Endometrial microvascular endothelial cells (primary cell): Measurements from ENCODE around the gene NOL7. TPM values are rescaled to one million over a fixed set of nuclear protein-coding genes. Genes with fewer than 3 reads are reported as not detected.

ENCODE experiments used
- in situ Hi-C: cut with HindIII; loops from 2 replicates; pipeline ENCODE4 v1.10.0; 2017; ENCODE audit warnings: low sequenced_read_pairs, low pct_unique_long_range_greater_than_20kb; ENCODE audit errors: inconsistent ontology term
- total RNA-seq: library from RNA; depleted of rRNA; stranded (reverse); fragments of >200 nt; gene quantifications from one replicate; pipeline ENCODE4 v1.2.3, GENCODE V29; 2015; ENCODE audit errors: inconsistent ontology term

The NOL7 gene
- total RNA-seq, result 83.3 TPM

GRCh38 chr6:13614926-13615791 is at the start of gene NOL7:
TSS of gene NOL7 (plus strand) at chr6:13615335. CDS start at chr6:13615359, 24 bp downstream.
- in situ Hi-C loops, result no loop called here

- in situ Hi-C loops, result no loop called here
Observed at GRCh38 chr6:13565921-13566320, 49.2 kb upstream of the NOL7 start.

- in situ Hi-C loops, result no loop called here
Observed at GRCh38 chr6:13566500-13566899, 48.6 kb upstream of the NOL7 start.

- in situ Hi-C loops, result no loop called here
Observed at GRCh38 chr6:13568970-13569369, 46.2 kb upstream of the NOL7 start.

- in situ Hi-C loops, result no loop called here
Observed at GRCh38 chr6:13572240-13572639, 42.9 kb upstream of the NOL7 start.

GRCh38 chr6:13572951-13573654 is 42.0 kb upstream of the NOL7 start:
- in situ Hi-C loops, result no loop called here

GRCh38 chr6:13573669-13574110 is 41.4 kb upstream of the NOL7 start:
- in situ Hi-C loops, result no loop called here

- in situ Hi-C loops, result no loop called here
Observed at GRCh38 chr6:13574149-13574570, 41.0 kb upstream of the NOL7 start.

- in situ Hi-C loops, result no loop called here
Observed at GRCh38 chr6:13574571-13575376, 40.4 kb upstream of the NOL7 start, which contains the start of gene SIRT5. TSS of gene SIRT5 (plus strand) at chr6:13574601. CDS start at chr6:13584111, 9,510 bp downstream.

GRCh38 chr6:13575377-13575775 is 39.8 kb upstream of the NOL7 start:
- in situ Hi-C loops, result no loop called here

- in situ Hi-C loops, result no loop called here
Observed at GRCh38 chr6:13576017-13576416, 39.1 kb upstream of the NOL7 start.

GRCh38 chr6:13577926-13578325 is 37.2 kb upstream of the NOL7 start:
- in situ Hi-C loops, result no loop called here

- in situ Hi-C loops, result no loop called here
Observed at GRCh38 chr6:13579911-13580310, 35.2 kb upstream of the NOL7 start.

GRCh38 chr6:13581700-13582229 is 33.4 kb upstream of the NOL7 start:
- in situ Hi-C loops, result no loop called here

GRCh38 chr6:13586603-13587542 is 28.3 kb upstream of the NOL7 start:
- in situ Hi-C loops, result no loop called here

GRCh38 chr6:13589801-13590200 is 25.3 kb upstream of the NOL7 start:
- in situ Hi-C loops, result no loop called here

- in situ Hi-C loops, result no loop called here
Observed at GRCh38 chr6:13590574-13591153, 24.5 kb upstream of the NOL7 start.
